Hematopoietic multipotent progenitor cell treated with erythropoietin and hydrocortisone succinate and interleukin-3 and kit ligand, for 17 days (in vitro differentiated cells): ENCODE measurements around the gene TCHP.
A peak's percentile ranks its signal among the peaks of the same experiment; 100 is the strongest.
"Not testable (repeated sequence)": the region's sequence is repeated elsewhere in the genome, so short reads cannot be mapped to it uniquely, and the experiment has no call there.

Experiments
- DNase-seq: peaks from one replicate; pipeline ENCODE4 v3.0.0-alpha.2; 2015; ENCODE audit warnings: low spot score

Gene TCHP

GRCh38 chr12:109879351-109880042, 20.6 kb upstream of the TCHP start:
- no peak for DNase-seq

DNA sequence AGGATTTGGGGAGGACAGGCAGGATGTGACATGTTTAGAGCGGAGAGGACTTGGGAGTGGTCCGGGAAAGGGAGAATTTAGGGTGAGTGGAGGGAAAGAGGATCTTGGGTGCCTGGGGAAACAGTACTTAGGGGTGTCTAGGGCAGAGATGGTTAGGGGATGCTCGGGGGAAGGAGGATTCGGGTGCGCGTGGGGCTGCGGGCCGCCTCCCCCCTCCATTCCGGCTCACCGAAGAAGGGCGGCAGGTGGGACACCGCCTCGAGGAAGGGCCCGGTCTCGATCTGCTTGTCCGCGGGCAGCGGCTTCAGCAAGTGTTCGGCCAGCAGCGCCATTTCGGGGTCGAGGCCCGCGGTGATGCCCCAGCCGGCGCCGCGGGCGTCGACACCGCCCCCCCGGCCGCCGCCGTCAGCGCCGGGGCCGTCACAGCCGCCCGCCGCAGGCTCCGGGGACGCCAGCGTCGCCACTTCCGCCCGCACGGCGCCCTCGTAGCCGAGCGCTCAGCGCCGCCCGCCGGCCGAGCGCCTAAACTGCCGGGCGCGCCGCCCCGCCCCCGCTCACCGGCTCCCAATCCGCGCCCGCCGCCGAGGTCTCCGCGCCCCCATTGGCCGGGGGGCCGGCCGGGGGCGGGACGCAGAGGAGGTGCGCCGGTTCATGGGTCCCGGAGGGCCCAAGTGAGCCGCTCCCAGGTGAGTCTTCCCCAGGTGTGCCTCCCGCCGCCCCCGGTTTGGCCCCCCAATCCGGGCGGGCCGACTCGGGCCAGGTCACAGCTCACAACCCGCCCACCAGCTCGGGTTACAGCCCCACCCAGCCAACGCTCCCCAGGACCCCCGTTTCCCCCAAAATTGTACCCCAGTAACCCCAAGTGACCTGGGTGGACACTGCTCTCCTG, 19.8 kb upstream of the TCHP start, which contains the start of gene GLTP:
GLTP (minus strand) TSS at position 499 of the 889 bp plus-strand sequence; CDS start at position 332, 167 bp downstream.
- DNase-seq: peak; percentile 85

GRCh38 chr12:109880938-109881337, 19.1 kb upstream of the TCHP start:
- DNase-seq: no peak

DNA sequence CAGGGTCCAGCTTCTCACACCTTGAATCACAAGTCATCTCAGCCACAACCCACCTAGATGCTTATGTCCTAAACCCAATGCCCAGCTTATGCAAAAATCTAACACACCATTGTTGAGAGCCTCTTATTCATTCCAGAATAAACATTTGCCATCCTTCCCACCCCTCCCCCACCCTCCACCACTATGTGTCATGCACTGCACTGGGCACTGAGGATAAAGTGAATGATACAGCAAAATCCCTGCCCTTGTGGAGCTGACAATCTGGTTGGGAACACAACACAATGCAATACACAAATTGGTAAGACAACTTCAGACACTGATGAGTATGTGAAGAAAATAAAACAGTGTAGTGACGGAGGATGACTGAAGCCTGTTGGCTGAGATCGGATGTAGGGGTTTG, 18.3 kb upstream of the TCHP start:
- no peak for DNase-seq

GRCh38 chr12:109883461-109883860, 16.6 kb upstream of the TCHP start:
- DNase-seq: no peak

DNA sequence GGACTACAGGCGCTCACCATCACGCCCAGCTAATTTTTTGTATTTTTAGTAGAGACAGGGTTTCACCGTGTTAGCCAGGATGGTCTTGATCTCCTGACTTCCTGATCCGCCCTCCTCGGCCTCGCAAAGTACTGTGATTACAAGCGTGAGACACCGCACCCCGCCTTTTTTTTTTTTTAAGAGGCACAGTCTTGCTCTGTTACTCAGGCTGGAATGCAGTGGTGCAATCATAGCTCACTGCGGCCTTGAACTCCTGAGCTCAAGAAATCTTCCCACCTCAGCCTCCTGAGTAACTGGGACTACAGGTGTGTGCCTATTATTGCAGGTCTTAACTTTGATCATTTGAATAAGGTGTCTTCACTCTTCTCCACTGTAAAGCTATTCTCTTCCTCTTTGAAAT, 14.5 kb upstream of the TCHP start:
- no peak for DNase-seq

DNA sequence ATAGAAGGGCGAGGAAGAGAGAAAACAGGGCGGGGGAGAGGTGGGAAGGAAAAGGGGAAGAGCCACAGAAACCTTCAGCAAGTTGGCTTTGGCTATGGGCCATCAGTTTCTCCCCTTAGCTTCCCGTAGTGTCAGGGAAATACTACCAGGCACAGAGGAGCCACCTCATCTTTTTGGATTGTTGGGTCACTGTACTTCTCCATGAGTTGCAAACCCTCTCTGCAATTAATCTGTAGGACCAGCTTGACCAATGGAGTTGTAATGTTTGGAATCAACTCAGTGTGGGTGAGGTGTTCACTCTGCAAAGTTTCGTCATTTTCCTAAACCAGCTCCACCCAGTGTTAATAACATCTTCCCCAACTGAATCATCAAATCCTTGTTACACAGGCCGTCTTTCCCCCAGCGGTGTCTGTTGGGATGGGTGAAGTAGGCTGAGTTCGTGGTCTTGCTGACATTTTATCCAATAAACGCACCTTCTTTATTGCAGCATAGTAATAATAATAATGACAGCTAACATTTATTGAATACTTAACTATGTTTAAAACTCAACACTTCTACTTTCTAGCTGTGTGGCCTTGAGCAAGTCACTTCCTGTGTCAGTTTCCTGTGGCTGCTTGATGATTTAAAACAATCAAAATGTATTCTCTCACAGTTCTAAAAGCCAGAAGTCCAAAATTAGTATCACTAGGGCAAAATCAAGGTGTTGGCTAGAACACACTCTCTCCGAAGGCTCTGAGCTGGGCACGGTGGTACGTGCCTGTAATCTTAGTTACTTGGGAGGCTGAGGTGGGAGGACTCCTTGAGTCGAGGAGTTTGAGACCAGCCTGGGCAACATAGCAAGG, 11.7 kb upstream of the TCHP start:
- DNase-seq: no peak

GRCh38 chr12:109890620-109891170, 9.4 kb upstream of the TCHP start:
- no peak for DNase-seq

DNA sequence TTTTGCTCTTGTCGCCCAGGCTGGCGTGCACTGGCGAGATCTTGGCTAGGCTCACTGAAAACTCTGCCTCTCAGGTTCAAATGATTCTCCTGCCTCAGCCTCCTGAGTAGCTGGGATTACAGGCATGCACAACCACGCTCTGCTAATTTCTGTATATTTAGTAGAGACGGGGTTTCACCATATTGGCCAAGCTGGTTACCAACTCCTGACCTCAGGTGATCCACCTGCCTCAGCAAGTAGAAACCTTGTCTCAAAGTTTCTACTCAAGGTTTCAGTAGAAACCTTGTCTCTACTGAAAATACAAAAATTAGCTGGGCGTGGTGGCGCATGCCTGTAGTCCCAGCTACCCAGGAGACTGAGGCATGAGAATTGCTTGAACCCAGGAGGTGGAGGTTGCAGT, 8.3 kb upstream of the TCHP start:
- DNase-seq: not testable (repeated sequence)

DNA sequence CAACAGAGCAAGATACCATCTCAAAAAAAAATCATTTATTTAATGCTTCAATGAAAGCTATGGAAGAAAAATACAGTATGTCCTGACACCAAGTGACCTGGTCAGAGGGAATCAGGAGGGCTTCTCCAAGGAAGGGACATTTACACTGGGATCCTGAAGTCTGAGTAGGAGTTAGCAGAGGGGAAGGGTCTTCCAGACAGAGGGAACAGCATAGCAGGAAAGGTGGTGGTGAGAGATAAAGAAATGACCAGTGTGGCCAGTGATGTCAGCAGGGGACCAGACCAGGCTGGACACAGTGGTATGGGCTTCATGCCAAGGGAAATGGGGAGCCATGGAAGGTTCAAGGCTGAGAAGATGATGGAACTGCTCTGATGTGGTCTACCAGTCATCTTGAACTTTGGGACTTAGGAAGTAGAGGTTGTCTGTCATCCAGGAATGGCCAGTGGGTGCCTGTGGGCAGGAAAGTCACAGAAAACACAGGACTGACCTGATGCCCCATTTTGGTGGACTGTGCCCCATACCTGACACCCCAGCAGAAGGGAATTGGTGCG, 7.8 kb upstream of the TCHP start:
- DNase-seq: no peak

DNA sequence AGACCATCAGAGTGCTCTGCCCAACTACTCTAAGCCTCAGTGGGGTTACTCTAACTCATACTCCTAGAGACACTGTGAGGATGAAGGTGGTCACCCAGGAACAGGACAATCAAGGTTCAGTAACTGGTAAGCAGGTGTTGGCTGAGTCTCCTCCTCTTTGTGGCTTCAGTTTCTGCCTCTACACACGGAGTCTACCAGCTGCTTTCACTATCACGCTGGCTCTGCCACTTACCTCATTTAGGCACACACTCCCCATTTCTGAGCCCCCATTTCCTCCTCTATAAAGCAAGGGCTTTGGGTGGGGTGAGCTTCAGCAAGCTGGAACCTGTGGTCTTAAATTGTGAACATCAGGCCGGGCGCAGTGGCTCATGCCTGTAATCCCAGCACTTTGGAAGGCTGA, 7.3 kb upstream of the TCHP start:
- no peak for DNase-seq

DNA sequence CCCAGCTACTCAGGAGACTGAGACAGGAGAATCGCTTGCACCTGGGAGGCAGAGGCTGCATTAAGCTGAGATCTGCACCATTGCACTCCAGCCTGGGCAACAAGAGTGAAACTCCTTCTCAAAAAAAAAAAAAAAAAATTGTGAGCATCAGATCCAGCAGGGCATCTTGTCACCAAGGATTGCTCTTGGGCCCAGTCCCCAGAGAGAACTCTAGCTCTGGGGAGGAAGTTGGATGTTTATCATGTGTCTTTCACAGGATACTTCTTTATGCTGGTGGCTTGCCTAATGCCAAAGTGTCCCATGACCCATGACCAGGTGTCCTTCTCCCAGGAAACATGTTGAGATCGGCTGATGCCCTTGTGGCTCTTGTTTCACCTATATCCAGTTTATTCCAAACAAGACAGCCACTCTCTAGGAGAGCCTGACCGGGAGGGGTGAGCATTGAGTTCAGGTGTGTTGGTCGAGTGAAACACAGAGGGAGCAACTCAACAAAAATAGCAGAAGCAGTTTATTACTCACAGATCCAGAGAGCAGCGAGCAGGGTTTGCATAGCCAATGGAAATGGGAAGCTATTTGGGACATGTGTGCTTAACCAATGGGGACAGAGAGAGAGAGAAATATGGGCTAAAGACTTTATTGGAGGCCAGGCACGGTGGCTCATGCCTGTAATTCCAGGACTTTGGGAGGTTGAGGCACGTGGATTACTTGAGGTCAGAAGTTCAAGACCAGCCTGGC, 6.6 kb upstream of the TCHP start:
- DNase-seq: no peak

DNA sequence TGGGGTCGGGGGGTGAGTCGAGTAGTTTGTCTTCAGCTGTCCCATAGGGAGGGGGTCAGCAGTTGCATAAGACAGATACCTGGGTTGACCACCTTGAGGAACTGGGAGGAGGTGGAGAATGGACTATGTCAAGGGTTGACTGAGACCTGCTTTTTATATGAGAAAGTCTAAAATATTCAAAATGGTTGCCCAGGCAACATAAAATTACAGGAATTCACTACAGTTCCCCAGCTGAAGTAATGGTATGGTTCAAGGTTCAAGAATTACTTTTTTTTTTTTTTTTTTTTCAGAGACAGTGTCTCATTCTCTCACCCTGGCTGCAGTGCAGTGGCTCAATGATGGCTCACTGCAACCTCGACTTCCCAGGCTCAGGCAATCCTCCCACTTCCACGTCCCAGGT, 5.1 kb upstream of the TCHP start:
- DNase-seq: no peak

- no peak for DNase-seq
Observed at GRCh38 chr12:109896188-109896587, 3.9 kb upstream of the TCHP start.

- DNase-seq: no peak
Observed at GRCh38 chr12:109897029-109897428, 3.0 kb upstream of the TCHP start.

DNA sequence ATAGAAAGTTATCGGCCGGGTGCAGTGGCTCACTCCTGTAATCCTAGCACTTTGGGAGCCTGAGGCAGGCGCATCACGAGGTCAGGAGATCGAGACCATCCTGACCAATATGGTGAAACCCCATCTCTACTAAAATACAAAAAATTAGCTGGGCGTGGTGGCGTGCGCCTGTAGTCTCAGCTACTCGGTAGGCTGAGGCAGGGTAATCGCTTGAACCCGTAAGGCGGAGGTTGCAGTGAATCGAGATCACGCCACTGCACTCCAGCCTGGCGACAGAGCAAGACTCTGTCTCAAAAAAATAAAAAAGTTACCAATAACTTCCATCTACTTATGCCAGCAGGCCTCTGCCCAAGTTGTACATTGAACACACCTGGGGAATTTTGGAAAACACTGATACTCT, 729 bp upstream of the TCHP start:
- not testable (repeated sequence) for DNase-seq

DNA sequence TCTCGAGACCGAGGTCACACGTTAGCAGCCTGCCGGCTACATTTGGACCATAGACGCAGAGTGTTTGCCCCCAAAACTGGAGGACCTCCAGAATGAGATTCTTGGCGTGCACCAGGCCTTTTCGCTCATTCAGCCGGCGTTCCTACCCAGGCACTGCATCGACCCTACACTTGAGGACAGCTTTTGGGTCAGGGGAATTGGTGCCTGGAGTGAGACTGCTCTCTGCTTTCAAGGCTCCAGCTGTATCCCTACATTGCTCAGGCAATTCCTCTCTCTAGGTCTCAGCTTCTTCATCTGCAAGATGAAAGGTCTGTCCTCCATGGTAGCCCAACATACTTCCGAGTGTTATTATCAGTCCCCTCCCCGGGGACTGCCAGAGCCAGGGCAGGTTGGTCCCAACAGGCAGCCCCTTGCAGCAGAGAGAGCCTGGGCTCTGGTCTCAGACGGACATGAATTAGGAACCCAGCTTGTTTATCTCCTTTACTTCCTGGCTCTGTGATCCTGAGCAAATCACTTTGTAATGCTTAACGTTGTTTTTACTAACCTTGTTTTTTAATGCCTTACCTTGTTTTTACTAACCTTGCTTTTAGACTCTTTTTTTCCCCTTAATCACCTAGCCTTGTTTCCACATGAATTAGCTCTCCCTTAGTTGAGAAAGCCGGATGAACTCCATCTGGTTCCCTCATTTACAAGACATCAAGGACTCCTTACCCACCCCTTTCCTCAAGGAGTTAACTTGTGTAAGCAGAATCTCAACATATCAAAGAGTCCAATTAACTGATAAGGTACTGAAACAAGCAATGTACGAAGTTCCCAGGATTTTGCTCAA, 892 bp downstream of the TCHP start:
- no peak for DNase-seq

DNA sequence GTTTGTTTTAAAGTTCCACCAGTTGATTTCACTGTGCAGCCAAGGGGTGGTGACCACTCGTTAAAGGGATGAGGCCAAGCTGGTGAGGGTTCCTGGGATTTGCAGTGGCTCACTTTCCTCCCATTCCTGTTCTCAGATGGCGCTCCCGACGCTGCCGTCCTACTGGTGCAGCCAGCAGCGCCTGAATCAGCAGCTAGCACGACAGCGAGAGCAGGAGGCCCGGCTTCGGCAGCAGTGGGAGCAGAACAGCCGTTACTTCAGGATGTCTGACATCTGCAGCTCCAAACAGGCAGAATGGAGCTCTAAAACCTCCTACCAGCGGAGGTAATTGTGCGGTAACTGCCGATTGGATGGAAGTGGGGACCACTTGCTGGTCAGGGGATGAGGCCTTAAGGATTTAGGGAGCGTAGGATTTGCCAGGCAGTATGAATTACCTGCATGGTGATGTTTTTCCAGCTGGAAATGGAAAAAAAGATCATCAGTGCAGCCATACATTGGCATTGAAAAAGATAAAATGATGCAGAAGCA, 2.9 kb downstream of the TCHP start:
- no peak for DNase-seq

DNA sequence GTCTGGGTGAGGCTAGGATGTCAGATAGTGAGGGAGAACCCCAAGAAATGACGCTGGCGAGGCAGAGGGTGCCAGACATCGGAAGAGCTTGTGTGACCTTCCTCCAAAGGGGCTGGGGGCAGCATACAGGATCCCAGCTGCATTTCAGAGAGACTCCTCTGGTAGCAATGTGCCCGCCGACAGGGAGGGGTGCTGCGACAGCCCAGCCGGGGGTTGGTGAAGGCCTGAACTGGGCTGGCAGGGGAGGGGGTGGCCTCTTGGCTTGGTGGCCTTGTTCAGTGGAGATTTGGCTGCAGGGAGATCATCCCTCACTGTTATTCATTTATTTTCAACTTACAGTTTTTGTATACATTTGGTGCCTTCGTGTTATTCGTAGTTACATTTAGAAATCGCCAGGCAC, 5.2 kb downstream of the TCHP start:
- DNase-seq: no peak
